GM18526 (cell line): Measurements from ENCODE around the gene ALPI.

Experiments
- POLR2A ChIP-seq: IDR thresholded peaks from 3 replicates; pipeline ENCODE4 v1.6.1; 2011; ENCODE audit not compliant: insufficient read length; ENCODE audit errors: extremely low read depth

ALPI gene

GRCh38 chr2:232438091-232438490 is 17.9 kb upstream of the ALPI start:
- no peak for TF ChIP-seq POLR2A

GRCh38 chr2:232438951-232439757 is 16.8 kb upstream of the ALPI start:
- no peak for TF ChIP-seq POLR2A

GRCh38 chr2:232439758-232440135 is 16.2 kb upstream of the ALPI start:
- no peak for TF ChIP-seq POLR2A

GRCh38 chr2:232441147-232441651 is 14.8 kb upstream of the ALPI start:
- TF ChIP-seq POLR2A, result no peak

GRCh38 chr2:232444409-232445148 is 11.4 kb upstream of the ALPI start:
- no peak for TF ChIP-seq POLR2A

- TF ChIP-seq POLR2A, result no peak
Observed at GRCh38 chr2:232447091-232447620, 8.8 kb upstream of the ALPI start.

- TF ChIP-seq POLR2A, result no peak
Observed at GRCh38 chr2:232447638-232448303, 8.2 kb upstream of the ALPI start.

- no peak for TF ChIP-seq POLR2A
Observed at GRCh38 chr2:232448304-232448690, 7.7 kb upstream of the ALPI start.

- TF ChIP-seq POLR2A, result no peak
Observed at GRCh38 chr2:232449964-232450363, 6.0 kb upstream of the ALPI start.

- TF ChIP-seq POLR2A, result no peak
Observed at GRCh38 chr2:232454630-232455029, 1.3 kb upstream of the ALPI start.

GRCh38 chr2:232456296-232457120 is 555 bp downstream of the ALPI start:
- no peak for TF ChIP-seq POLR2A

- no peak for TF ChIP-seq POLR2A
Observed at GRCh38 chr2:232457121-232458011, 1.4 kb downstream of the ALPI start.

- TF ChIP-seq POLR2A, result no peak
Observed at GRCh38 chr2:232458051-232458660, 2.2 kb downstream of the ALPI start.
